ENCODE results near the gene RNF217.

DNA sequence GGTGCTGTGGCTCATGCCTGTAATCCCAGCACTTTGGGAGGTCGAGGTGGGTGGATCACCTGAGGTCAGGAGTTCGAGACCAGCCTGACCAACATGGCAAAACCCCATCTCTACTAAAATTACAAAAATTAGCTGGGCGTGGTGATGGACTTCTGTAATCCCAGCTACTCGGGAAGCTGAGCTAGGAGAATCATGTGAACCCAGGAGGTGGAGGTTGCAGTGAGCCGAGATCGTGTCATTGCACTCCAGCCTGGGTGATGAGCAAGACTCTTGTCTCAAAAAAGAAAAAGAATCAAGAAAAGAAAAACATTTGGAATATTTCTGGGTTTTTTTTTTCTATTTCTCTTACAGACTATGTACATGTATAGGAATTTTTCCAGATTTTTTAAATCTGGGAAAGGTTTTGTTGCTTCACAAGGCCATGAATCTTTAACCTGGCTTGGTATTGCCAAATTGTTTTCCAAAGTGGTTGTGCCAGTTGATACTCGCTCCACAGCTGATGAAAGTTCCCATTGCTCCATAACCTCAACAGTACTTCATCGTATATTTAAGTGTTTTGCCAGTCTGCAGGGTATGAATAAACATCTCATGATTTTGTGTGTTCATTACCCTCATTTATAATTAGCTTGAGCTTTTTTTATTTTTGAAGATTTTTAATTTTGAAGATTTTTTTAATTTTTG lies 33.5 kb downstream of the RNF217 start:
- TF ChIP-seq, protein P1, sequence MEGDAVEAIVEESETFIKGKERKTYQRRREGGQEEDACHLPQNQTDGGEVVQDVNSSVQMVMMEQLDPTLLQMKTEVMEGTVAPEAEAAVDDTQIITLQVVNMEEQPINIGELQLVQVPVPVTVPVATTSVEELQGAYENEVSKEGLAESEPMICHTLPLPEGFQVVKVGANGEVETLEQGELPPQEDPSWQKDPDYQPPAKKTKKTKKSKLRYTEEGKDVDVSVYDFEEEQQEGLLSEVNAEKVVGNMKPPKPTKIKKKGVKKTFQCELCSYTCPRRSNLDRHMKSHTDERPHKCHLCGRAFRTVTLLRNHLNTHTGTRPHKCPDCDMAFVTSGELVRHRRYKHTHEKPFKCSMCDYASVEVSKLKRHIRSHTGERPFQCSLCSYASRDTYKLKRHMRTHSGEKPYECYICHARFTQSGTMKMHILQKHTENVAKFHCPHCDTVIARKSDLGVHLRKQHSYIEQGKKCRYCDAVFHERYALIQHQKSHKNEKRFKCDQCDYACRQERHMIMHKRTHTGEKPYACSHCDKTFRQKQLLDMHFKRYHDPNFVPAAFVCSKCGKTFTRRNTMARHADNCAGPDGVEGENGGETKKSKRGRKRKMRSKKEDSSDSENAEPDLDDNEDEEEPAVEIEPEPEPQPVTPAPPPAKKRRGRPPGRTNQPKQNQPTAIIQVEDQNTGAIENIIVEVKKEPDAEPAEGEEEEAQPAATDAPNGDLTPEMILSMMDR (IDR thresholded peaks at IDR 0.05; ENCODE audit: insufficient read depth, low read length): no peak
- TF ChIP-seq, protein P2, sequence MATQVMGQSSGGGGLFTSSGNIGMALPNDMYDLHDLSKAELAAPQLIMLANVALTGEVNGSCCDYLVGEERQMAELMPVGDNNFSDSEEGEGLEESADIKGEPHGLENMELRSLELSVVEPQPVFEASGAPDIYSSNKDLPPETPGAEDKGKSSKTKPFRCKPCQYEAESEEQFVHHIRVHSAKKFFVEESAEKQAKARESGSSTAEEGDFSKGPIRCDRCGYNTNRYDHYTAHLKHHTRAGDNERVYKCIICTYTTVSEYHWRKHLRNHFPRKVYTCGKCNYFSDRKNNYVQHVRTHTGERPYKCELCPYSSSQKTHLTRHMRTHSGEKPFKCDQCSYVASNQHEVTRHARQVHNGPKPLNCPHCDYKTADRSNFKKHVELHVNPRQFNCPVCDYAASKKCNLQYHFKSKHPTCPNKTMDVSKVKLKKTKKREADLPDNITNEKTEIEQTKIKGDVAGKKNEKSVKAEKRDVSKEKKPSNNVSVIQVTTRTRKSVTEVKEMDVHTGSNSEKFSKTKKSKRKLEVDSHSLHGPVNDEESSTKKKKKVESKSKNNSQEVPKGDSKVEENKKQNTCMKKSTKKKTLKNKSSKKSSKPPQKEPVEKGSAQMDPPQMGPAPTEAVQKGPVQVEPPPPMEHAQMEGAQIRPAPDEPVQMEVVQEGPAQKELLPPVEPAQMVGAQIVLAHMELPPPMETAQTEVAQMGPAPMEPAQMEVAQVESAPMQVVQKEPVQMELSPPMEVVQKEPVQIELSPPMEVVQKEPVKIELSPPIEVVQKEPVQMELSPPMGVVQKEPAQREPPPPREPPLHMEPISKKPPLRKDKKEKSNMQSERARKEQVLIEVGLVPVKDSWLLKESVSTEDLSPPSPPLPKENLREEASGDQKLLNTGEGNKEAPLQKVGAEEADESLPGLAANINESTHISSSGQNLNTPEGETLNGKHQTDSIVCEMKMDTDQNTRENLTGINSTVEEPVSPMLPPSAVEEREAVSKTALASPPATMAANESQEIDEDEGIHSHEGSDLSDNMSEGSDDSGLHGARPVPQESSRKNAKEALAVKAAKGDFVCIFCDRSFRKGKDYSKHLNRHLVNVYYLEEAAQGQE (IDR thresholded peaks at IDR 0.05; ENCODE audit: insufficient replicate concordance, low read depth): no peak
- no peak for TF ChIP-seq SPI1 (IDR thresholded peaks at IDR 0.05; ENCODE audit: borderline replicate concordance, low read depth)
- TF ChIP-seq GABPA (IDR thresholded peaks at IDR 0.05; ENCODE audit: low read depth): no peak
